Suprapubic skin (tissue), 4 donors: Measurements from ENCODE around the gene CALML6. TPM values are rescaled to one million over a fixed set of nuclear protein-coding genes. Genes with fewer than 3 reads are reported as not detected.
A peak's percentile ranks its signal among the peaks of the same experiment; 100 is the strongest.

Experiments
- DNase-seq, 2 donors: peaks; one replicate each; pipeline ENCODE4 v3.0.0-alpha.2; 2019; ENCODE audit warnings: low spot score in 2 of 2
- H3K27ac ChIP-seq: fragments of 200-600 bp; sonication (generic); one replicate; pipeline ENCODE4 v1.5.1; 2019
- H3K27me3 ChIP-seq: fragments of 200-600 bp; sonication (generic); one replicate; pipeline ENCODE4 v1.5.1; 2019
- H3K36me3 ChIP-seq: fragments of 200-600 bp; sonication (generic); one replicate; pipeline ENCODE4 v1.5.1; 2019
- H3K4me1 ChIP-seq: fragments of 200-600 bp; sonication (generic); one replicate; pipeline ENCODE4 v1.5.1; 2019
- H3K4me3 ChIP-seq: fragments of 200-600 bp; sonication (generic); one replicate; pipeline ENCODE4 v1.5.1; 2019; ENCODE audit warnings: mild to moderate bottlenecking
- H3K9me3 ChIP-seq: fragments of 200-600 bp; sonication (generic); one replicate; pipeline ENCODE4 v1.5.1; 2019
- CTCF ChIP-seq, 2 donors: fragments of 200-600 bp in 1 of 2; fragments of 450-650 bp in 1 of 2; sonication (generic) in 1 of 2; IDR thresholded peaks; one replicate each; pipeline ENCODE4 v1.5.1; 2016 to 2019; ENCODE audit warnings: antibody characterized with exemption in 2 of 2, mild to moderate bottlenecking in 1 of 2, moderate library complexity in 1 of 2
- EP300 ChIP-seq: sonication (generic); formaldehyde crosslinking; IDR thresholded peaks from one replicate; pipeline ENCODE4 v1.6.1; 2017; ENCODE audit warnings: antibody characterized with exemption
- POLR2A ChIP-seq, 2 donors: fragments of 450-650 bp; IDR thresholded peaks; one replicate each; pipeline ENCODE4 v1.6.1; 2017; ENCODE audit warnings: antibody characterized with exemption in 2 of 2, mild to moderate bottlenecking in 2 of 2, moderate library complexity in 2 of 2
- POLR2AphosphoS5 ChIP-seq, 3 donors: sonication (generic); formaldehyde crosslinking; IDR thresholded peaks; one replicate each; pipeline ENCODE4 v1.6.1; 2017; ENCODE audit warnings: antibody characterized with exemption in 3 of 3
- WGBS: methylation state at CpG from one replicate; pipeline ENCODE4 v1.1.5; 2018; 5-methylcytosine and 5-hydroxymethylcytosine counted together
- total RNA-seq, 4 donors: library from RNA; depleted of rRNA; stranded (reverse); fragments of >200 nt; gene quantifications; one replicate each; pipeline ENCODE4 v1.1.0, GENCODE V29; 2016

Gene CALML6
- total RNA-seq, 4 donors from 2014 or later = 0.30 to 3.3 (median 0.81) TPM; not detected in 1

- Histone ChIP-seq H3K27ac (no peak overlapping the region), H3K9me3 (no peaks in the 10 kb centered on the region), H3K4me1 (peaks cover 16% of the 10 kb centered on the region), H3K4me3 (no peak overlapping the region), H3K27me3 (no peaks in the 10 kb centered on the region), H3K36me3 (no peaks in the 10 kb centered on the region)
- no peak for TF ChIP-seq POLR2A (IDR thresholded peaks at IDR 0.05)
- no peak for TF ChIP-seq EP300
- TF ChIP-seq POLR2AphosphoS5 (IDR thresholded peaks at IDR 0.05) = no peak
- TF ChIP-seq CTCF (IDR thresholded peaks at IDR 0.05) = no peak
- DNase-seq = no peak
- WGBS = 94% methylated on average over 3 of the region's 13 CpGs
These were observed 13.3 kb upstream of the CALML6 start for GRCh38 chr1:1901641-1902294.

GRCh38 chr1:1903224-1903623, 11.8 kb upstream of the CALML6 start:
- WGBS = 99% methylated on average over 12 of the region's 12 CpGs
- Histone ChIP-seq H3K27ac (no peak overlapping the region), H3K27me3 (no peaks in the 10 kb centered on the region), H3K36me3 (no peaks in the 10 kb centered on the region), H3K4me1 (peaks cover 24% of the 10 kb centered on the region), H3K9me3 (no peaks in the 10 kb centered on the region), H3K4me3 (no peak overlapping the region)
- TF ChIP-seq POLR2A (IDR thresholded peaks at IDR 0.05) (no peak), EP300 (no peak), POLR2AphosphoS5 (IDR thresholded peaks at IDR 0.05) (no peak), CTCF (IDR thresholded peaks at IDR 0.05) (no peak)
- no peak for DNase-seq

- Histone ChIP-seq H3K4me3 (no peak overlapping the region), H3K9me3 (no peaks in the 10 kb centered on the region), H3K27ac (no peak overlapping the region), H3K27me3 (no peaks in the 10 kb centered on the region), H3K4me1 (peaks cover 38% of the 10 kb centered on the region), H3K36me3 (no peaks in the 10 kb centered on the region)
- whole genome bisulfite sequencing = 15% methylated on average over 13 of the region's 15 CpGs
- peak; percentile 91 for DNase-seq
- TF ChIP-seq CTCF (IDR thresholded peaks at IDR 0.05) (peak; percentile 76 to 91), POLR2AphosphoS5 (IDR thresholded peaks at IDR 0.05) (no peak)
These were observed 8.6 kb upstream of the CALML6 start for GRCh38 chr1:1906185-1907097.

- Histone ChIP-seq H3K27ac (no peak overlapping the region), H3K4me3 (no peak overlapping the region), H3K27me3 (no peaks in the 10 kb centered on the region), H3K36me3 (no peaks in the 10 kb centered on the region), H3K4me1 (peaks cover 38% of the 10 kb centered on the region), H3K9me3 (no peaks in the 10 kb centered on the region)
- peak in 1 of 2 donors; percentile 72 for DNase-seq
- TF ChIP-seq EP300 (no peak), POLR2A (IDR thresholded peaks at IDR 0.05) (no peak), POLR2AphosphoS5 (IDR thresholded peaks at IDR 0.05) (no peak)
- WGBS = 39% methylated on average over 2 of the region's 8 CpGs
These were observed 7.8 kb upstream of the CALML6 start for GRCh38 chr1:1907098-1907736.

- TF ChIP-seq EP300 = no peak
- TF ChIP-seq POLR2A (IDR thresholded peaks at IDR 0.05) = no peak
- no peak for TF ChIP-seq POLR2AphosphoS5 (IDR thresholded peaks at IDR 0.05)
- TF ChIP-seq CTCF (IDR thresholded peaks at IDR 0.05) = no peak
- Histone ChIP-seq H3K4me3 (peak overlapping the region; percentile 72), H3K27ac (peak overlapping the region; percentile 84), H3K27me3 (no peaks in the 10 kb centered on the region), H3K9me3 (no peaks in the 10 kb centered on the region), H3K36me3 (no peaks in the 10 kb centered on the region), H3K4me1 (peaks cover 38% of the 10 kb centered on the region)
- DNase-seq = peak; percentile 79 to 80
- WGBS = no CpG with 5 or more reads among the region's 21 CpGs
These were observed 6.6 kb upstream of the CALML6 start for GRCh38 chr1:1908506-1908791.
